Testis (tissue), 3 donors: ENCODE results near the gene BET1. TPM values are rescaled to one million over a fixed set of nuclear protein-coding genes. Genes with fewer than 3 reads are reported as not detected.

Source experiments
- DNase-seq: peaks from one replicate; pipeline ENCODE4 v3.0.0-alpha.2; 2019
- H3K27ac ChIP-seq, 2 donors: fragments of 200-600 bp; sonication (generic); one replicate each; pipeline ENCODE4 v1.5.1; 2019
- H3K27me3 ChIP-seq: fragments of 200-600 bp; sonication (generic); one replicate; pipeline ENCODE4 v1.5.1; 2019
- H3K36me3 ChIP-seq: fragments of 200-600 bp; sonication (generic); one replicate; pipeline ENCODE4 v1.5.1; 2017; ENCODE audit warnings: low read depth; ENCODE audit errors: missing control alignments
- H3K4me1 ChIP-seq: fragments of 200-600 bp; sonication (generic); one replicate; pipeline ENCODE4 v1.5.1; 2019
- H3K4me3 ChIP-seq, 2 donors: fragments of 200-600 bp; sonication (generic); one replicate each; pipeline ENCODE4 v1.5.1; 2017 to 2019
- H3K9me3 ChIP-seq: fragments of 200-600 bp; sonication (generic); one replicate; pipeline ENCODE4 v1.5.1; 2017
- CTCF ChIP-seq, 3 experiments: fragments of 450-650 bp in 2 of 3; fragments of 200-600 bp in 1 of 3; sonication (generic) in 1 of 3; IDR thresholded peaks; one replicate each; pipeline ENCODE4 v1.5.1; 2016 to 2019; ENCODE audit warnings: antibody characterized with exemption in 3 of 3, mild to moderate bottlenecking in 2 of 3, moderate library complexity in 1 of 3
- POLR2A ChIP-seq: fragments of 450-650 bp; IDR thresholded peaks from one replicate; pipeline ENCODE4 v1.6.1; 2017; ENCODE audit warnings: antibody characterized with exemption, mild to moderate bottlenecking, moderate library complexity
- WGBS, 2 donors: methylation state at CpG; one replicate each; pipeline ENCODE4 v1.1.5; 2018; 5-methylcytosine and 5-hydroxymethylcytosine counted together
- intact Hi-C: fragments of 100-400 bp; cut with DNase I; formaldehyde crosslinking; loops from one replicate; pipeline ENCODE4 v1.15.1; 2023; ENCODE audit warnings: low total_unique reads
- polyA plus RNA-seq: library from polyadenylated mRNA; stranded (reverse); fragments of 350-450 nt; fragmentation: Illumina TruSeq; extraction: RNeasy Lipid Tissue Mini Kit (QIAGEN cat#74804); gene quantifications from one replicate; pipeline ENCODE4 v1.2.3, GENCODE V29; 2014; ENCODE audit warnings: low read depth, low replicate concordance; ENCODE audit not compliant: insufficient read depth
- total RNA-seq, 2 donors: library from RNA; depleted of rRNA; stranded (reverse); fragments of >200 nt; gene quantifications; one replicate each; pipeline ENCODE4 v1.2.3, GENCODE V29; 2016

The BET1 gene
- total and polyA plus RNA-seq, 3 donors from 2014 or later, result 19.4 to 28.3 (median 23.6) TPM

DNA sequence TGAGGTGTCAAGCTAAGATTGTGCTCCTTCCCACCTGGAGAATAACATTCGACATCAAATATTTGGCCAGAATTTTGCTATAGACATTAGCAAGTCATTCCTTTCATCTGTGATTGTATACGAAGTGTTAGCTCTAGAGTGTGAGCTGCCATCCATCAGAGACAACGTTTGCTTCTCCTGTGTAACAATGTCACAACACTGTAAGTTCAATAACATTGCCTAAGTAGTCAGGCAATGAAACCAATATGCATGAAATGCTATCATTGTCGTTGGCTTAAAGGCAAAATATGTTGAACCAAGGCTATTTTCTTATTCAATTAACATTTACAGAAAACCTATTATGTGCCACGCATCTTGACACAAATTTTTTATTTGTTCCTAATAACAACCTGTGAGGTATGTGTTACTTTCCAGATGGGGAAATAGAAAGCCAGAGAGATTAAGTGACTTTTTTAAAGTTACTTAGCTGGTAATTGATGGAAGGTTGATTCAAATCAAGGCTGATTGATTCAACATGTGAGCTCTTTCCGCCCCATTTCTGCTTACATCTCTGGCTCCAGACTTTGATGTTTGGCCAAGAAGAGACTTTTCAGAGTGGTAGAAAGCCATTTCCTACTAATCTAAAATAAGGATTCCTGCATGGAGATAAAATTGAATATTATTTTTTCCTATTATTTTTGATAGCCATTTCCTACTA is 32.0 kb downstream of the BET1 start:
- TF ChIP-seq POLR2A, result no peak
- TF ChIP-seq CTCF (IDR thresholded peaks at IDR 0.05), result no peak
- Histone ChIP-seq H3K4me1 (no peaks in the 10 kb centered on the region), H3K4me3 (no peak overlapping the region), H3K27me3 (no peaks in the 10 kb centered on the region), H3K27ac (no peak overlapping the region), H3K36me3 (no peaks in the 10 kb centered on the region), H3K9me3 (no peaks in the 10 kb centered on the region)
- intact Hi-C loops, result no loop called here
- DNase-seq, result no peak
- 85 to 87% methylated on average over 6 of the region's 6 CpGs for WGBS, 2 donors

- intact Hi-C loops, result no loop called here
- H3K27ac ChIP-seq, result no peak overlapping the region
- DNase-seq, result no peak
- no peak overlapping the region for H3K4me3 ChIP-seq
- no peaks in the 10 kb centered on the region for H3K27me3 ChIP-seq
- WGBS, 2 donors, result 63% methylated on average over 2 of the region's 2 CpGs
- TF ChIP-seq POLR2A (no peak), CTCF (IDR thresholded peaks at IDR 0.05) (no peak)
- H3K4me1 ChIP-seq, result no peaks in the 10 kb centered on the region
- H3K36me3 ChIP-seq, result no peaks in the 10 kb centered on the region
- no peaks in the 10 kb centered on the region for H3K9me3 ChIP-seq
Measured at GRCh38 chr7:93968911-93969620, 35.1 kb downstream of the BET1 start.

- Histone ChIP-seq H3K36me3 (no peaks in the 10 kb centered on the region), H3K4me1 (no peaks in the 10 kb centered on the region), H3K27me3 (no peaks in the 10 kb centered on the region), H3K27ac (no peak overlapping the region), H3K9me3 (no peaks in the 10 kb centered on the region), H3K4me3 (no peak overlapping the region)
- intact Hi-C loops, result no loop called here
- 66 to 69% methylated on average over 3 of the region's 3 CpGs for WGBS, 2 donors
- no peak for DNase-seq
- TF ChIP-seq POLR2A (no peak), CTCF (IDR thresholded peaks at IDR 0.05) (no peak)
Measured at GRCh38 chr7:93964813-93965212, 39.3 kb downstream of the BET1 start.

GRCh38 chr7:93964262-93964661 is 39.9 kb downstream of the BET1 start:
- TF ChIP-seq POLR2A (no peak), CTCF (IDR thresholded peaks at IDR 0.05) (no peak)
- no peak overlapping the region for H3K27ac ChIP-seq
- no peaks in the 10 kb centered on the region for H3K9me3 ChIP-seq
- H3K4me3 ChIP-seq, result no peak overlapping the region
- no peak for DNase-seq
- 89 to 93% methylated on average over 5 of the region's 5 CpGs for WGBS, 2 donors
- no peaks in the 10 kb centered on the region for H3K4me1 ChIP-seq
- H3K36me3 ChIP-seq, result no peaks in the 10 kb centered on the region
- H3K27me3 ChIP-seq, result no peaks in the 10 kb centered on the region
- intact Hi-C loops, result no loop called here

GRCh38 chr7:93960986-93961385 is 43.2 kb downstream of the BET1 start:
- no peaks in the 10 kb centered on the region for H3K9me3 ChIP-seq
- no peak overlapping the region for H3K27ac ChIP-seq
- H3K27me3 ChIP-seq, result no peaks in the 10 kb centered on the region
- no peak for DNase-seq
- no peaks in the 10 kb centered on the region for H3K4me1 ChIP-seq
- intact Hi-C loops, result no loop called here
- no peak overlapping the region for H3K4me3 ChIP-seq
- 90 to 91% methylated on average over 3 of the region's 3 CpGs for WGBS, 2 donors
- TF ChIP-seq CTCF (IDR thresholded peaks at IDR 0.05) (no peak), POLR2A (no peak)
- H3K36me3 ChIP-seq, result no peaks in the 10 kb centered on the region
